ENCODE data around the gene PEX14.

Gene PEX14

GRCh38 chr1:10658396-10659066, 183.8 kb downstream of the PEX14 start:
- Histone ChIP-seq H3K27ac (ENCODE audit: low read length) (no peak overlapping the region), H3K27me3 (ENCODE audit: low read depth, low read length) (no peaks in the 10 kb centered on the region), H3K4me2 (ENCODE audit: low read length) (no peak overlapping the region), H4K20me1 (ENCODE audit: insufficient read depth, low read length) (no peaks in the 10 kb centered on the region), H2AFZ (ENCODE audit: low read depth, low read length) (no peak overlapping the region), H3K36me3 (replicated peaks; ENCODE audit: low read depth, low read length) (no peaks in the 10 kb centered on the region), H3K79me2 (ENCODE audit: low read length) (no peaks in the 10 kb centered on the region), H3K9ac (ENCODE audit: low read length) (no peak overlapping the region), H3K4me1 (ENCODE audit: low read length) (no peaks in the 10 kb centered on the region), H3K4me3 (ENCODE audit: low read length) (no peak overlapping the region), H3K9me3 (ENCODE audit: insufficient read depth, low read length) (no peaks in the 10 kb centered on the region)
- no peak for TF ChIP-seq EZH2phosphoT487 (IDR thresholded peaks at IDR 0.05; ENCODE audit: low read depth)
- TF ChIP-seq, protein P1, sequence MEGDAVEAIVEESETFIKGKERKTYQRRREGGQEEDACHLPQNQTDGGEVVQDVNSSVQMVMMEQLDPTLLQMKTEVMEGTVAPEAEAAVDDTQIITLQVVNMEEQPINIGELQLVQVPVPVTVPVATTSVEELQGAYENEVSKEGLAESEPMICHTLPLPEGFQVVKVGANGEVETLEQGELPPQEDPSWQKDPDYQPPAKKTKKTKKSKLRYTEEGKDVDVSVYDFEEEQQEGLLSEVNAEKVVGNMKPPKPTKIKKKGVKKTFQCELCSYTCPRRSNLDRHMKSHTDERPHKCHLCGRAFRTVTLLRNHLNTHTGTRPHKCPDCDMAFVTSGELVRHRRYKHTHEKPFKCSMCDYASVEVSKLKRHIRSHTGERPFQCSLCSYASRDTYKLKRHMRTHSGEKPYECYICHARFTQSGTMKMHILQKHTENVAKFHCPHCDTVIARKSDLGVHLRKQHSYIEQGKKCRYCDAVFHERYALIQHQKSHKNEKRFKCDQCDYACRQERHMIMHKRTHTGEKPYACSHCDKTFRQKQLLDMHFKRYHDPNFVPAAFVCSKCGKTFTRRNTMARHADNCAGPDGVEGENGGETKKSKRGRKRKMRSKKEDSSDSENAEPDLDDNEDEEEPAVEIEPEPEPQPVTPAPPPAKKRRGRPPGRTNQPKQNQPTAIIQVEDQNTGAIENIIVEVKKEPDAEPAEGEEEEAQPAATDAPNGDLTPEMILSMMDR (IDR thresholded peaks at IDR 0.05; ENCODE audit: low read depth, low read length) = no peak

- H3K4me2 ChIP-seq (ENCODE audit: low read length) = no peak overlapping the region
- TF ChIP-seq EZH2phosphoT487 (IDR thresholded peaks at IDR 0.05; ENCODE audit: low read depth) = no peak
- TF ChIP-seq, protein P1 (IDR thresholded peaks at IDR 0.05; ENCODE audit: low read depth, low read length) = no peak
- H3K9ac ChIP-seq (ENCODE audit: low read length) = no peak overlapping the region
- no peaks in the 10 kb centered on the region for H4K20me1 ChIP-seq (ENCODE audit: insufficient read depth, low read length)
- no peak overlapping the region for H2AFZ ChIP-seq (ENCODE audit: low read depth, low read length)
- H3K36me3 ChIP-seq (replicated peaks; ENCODE audit: low read depth, low read length) = no peaks in the 10 kb centered on the region
- no peak overlapping the region for H3K4me3 ChIP-seq (ENCODE audit: low read length)
- no peaks in the 10 kb centered on the region for H3K27me3 ChIP-seq (ENCODE audit: low read depth, low read length)
- no peaks in the 10 kb centered on the region for H3K79me2 ChIP-seq (ENCODE audit: low read length)
- H3K4me1 ChIP-seq (ENCODE audit: low read length) = no peaks in the 10 kb centered on the region
- no peaks in the 10 kb centered on the region for H3K9me3 ChIP-seq (ENCODE audit: insufficient read depth, low read length)
- H3K27ac ChIP-seq (ENCODE audit: low read length) = no peak overlapping the region
Observed at GRCh38 chr1:10659218-10659617, 184.5 kb downstream of the PEX14 start.

DNA sequence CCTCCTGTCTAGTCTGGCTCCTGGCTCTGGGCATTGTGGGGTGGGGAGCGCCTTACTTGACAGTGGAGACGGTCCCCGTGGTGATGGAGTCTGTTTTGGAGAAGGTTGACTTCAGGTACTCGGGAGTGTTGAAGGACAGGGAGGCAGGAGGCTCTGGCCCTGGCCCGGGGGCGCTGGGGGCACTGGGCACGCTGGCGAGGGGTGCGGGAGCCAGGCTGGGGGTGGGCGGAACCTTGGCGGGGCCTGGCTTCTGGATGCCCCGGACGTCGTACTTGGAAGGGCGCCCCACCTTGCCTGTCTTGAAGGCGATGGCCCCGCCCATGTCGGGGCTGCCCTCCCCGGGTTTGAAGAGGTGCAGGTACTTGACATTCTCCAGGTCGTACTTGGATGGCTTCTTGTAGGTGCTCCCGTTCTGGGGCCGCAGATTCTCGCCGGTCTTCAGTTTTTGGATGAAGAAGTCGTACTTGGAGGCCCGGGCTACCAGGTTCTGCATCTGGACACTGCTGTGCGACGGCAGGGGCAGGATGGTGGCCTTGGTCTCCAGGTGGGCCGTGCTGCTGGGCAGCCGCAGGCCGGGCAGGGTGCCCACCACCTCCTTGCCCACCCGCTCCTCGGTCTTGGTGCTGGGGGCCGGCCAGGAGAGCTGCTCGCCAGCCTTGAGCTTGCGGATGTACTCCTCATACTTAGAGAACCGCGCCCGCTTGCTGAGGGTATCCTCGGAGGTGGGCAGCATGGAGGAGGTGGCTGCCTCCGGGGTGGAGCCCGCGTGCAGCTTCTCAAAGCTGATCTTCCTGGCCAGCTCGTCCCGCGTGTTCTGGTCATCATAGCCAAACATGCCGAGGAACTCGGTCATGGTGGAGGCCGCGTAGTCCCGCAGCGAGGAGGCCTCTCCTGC, 185.1 kb downstream of the PEX14 start:
- H3K27me3 ChIP-seq (ENCODE audit: low read depth, low read length) = no peaks in the 10 kb centered on the region
- H3K9ac ChIP-seq (ENCODE audit: low read length) = no peak overlapping the region
- H3K36me3 ChIP-seq (replicated peaks; ENCODE audit: low read depth, low read length) = no peaks in the 10 kb centered on the region
- no peak overlapping the region for H3K4me3 ChIP-seq (ENCODE audit: low read length)
- no peaks in the 10 kb centered on the region for H3K4me1 ChIP-seq (ENCODE audit: low read length)
- TF ChIP-seq, protein P1 (IDR thresholded peaks at IDR 0.05; ENCODE audit: low read depth, low read length) = no peak
- TF ChIP-seq EZH2phosphoT487 (IDR thresholded peaks at IDR 0.05; ENCODE audit: low read depth) = no peak
- no peaks in the 10 kb centered on the region for H3K79me2 ChIP-seq (ENCODE audit: low read length)
- no peak overlapping the region for H2AFZ ChIP-seq (ENCODE audit: low read depth, low read length)
- no peak overlapping the region for H3K27ac ChIP-seq (ENCODE audit: low read length)
- no peaks in the 10 kb centered on the region for H4K20me1 ChIP-seq (ENCODE audit: insufficient read depth, low read length)
- H3K4me2 ChIP-seq (ENCODE audit: low read length) = no peak overlapping the region
- H3K9me3 ChIP-seq (ENCODE audit: insufficient read depth, low read length) = no peaks in the 10 kb centered on the region

GRCh38 chr1:10661453-10661852, 186.7 kb downstream of the PEX14 start:
- TF ChIP-seq, protein P1 (IDR thresholded peaks at IDR 0.05; ENCODE audit: low read depth, low read length) = no peak
- no peak for TF ChIP-seq EZH2phosphoT487 (IDR thresholded peaks at IDR 0.05; ENCODE audit: low read depth)
- H3K4me3 ChIP-seq (ENCODE audit: low read length) = no peak overlapping the region
- no peak overlapping the region for H3K27ac ChIP-seq (ENCODE audit: low read length)
- no peaks in the 10 kb centered on the region for H3K36me3 ChIP-seq (replicated peaks; ENCODE audit: low read depth, low read length)
- no peaks in the 10 kb centered on the region for H3K27me3 ChIP-seq (ENCODE audit: low read depth, low read length)
- H3K4me1 ChIP-seq (ENCODE audit: low read length) = no peaks in the 10 kb centered on the region
- no peaks in the 10 kb centered on the region for H4K20me1 ChIP-seq (ENCODE audit: insufficient read depth, low read length)
- H2AFZ ChIP-seq (ENCODE audit: low read depth, low read length) = no peak overlapping the region
- H3K4me2 ChIP-seq (ENCODE audit: low read length) = no peak overlapping the region
- no peaks in the 10 kb centered on the region for H3K9me3 ChIP-seq (ENCODE audit: insufficient read depth, low read length)
- no peak overlapping the region for H3K9ac ChIP-seq (ENCODE audit: low read length)
- H3K79me2 ChIP-seq (ENCODE audit: low read length) = no peaks in the 10 kb centered on the region

Data from OCI-LY3 (cell line).